HG03460 (cell line): ENCODE results near the gene DYNC2H1.

Experiments used
- ATAC-seq: cut with Tn5 transposase; IDR thresholded peaks from one replicate; pipeline ENCODE4 v1.9.1; 2021; ENCODE audit not compliant: unreplicated experiment

Gene DYNC2H1

DNA sequence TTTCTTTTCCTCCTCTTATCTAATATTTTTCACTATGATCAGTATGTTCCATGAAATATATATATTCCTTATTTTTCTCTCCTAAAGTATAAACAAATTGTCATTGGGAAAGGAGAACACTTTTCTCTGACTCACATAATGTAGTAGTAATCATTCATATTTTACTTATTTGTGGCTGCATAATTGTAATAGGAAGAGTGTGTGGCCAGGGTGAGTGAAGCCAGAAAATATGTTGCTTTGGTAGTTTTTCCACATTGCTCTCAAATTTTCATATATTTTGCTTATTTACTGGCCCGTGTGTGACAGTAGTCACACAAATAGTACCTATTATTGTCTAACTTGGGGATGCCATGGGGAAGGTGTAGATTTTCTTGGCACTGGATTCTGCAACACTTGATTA is 172.1 kb downstream of the DYNC2H1 start:
- no peak for ATAC-seq

DNA sequence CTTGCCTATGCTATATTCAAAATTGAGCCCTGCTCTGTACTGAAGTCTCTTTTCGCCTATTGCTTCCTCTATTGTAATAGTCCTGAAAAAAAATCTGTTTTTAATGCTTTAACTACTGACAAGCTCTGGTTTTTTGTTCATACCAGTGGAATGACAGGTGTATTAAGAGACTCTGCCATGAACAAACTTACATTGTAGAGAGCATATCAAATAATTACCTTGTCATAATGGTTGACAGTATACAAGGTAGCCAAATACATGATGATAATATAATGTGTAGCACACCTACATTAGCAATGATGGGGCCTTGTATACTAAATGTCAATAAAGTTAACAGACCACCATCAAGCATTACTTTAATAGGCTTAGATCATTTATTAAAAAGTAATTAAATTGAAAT is 175.0 kb downstream of the DYNC2H1 start:
- no peak for ATAC-seq

DNA sequence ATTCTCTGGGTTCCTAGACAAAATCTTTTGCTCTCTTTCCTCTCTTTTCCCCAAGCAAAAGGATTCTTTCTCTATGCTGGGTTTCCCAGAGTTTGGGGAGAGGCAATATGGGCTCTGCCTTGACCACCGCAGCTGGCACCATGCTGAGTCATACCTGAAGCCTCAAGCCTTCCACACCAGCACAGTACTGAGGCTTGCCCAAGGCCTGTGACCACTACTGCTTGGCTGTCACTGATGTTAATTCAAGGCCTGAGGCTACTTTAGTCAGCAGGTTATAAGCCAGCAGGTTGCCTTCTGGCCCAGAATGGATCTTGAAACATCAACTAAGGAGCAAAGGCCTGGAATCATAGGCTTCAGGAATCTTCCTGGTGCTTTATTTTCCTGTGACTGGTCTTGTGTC is 185.3 kb downstream of the DYNC2H1 start:
- ATAC-seq = no peak

DNA sequence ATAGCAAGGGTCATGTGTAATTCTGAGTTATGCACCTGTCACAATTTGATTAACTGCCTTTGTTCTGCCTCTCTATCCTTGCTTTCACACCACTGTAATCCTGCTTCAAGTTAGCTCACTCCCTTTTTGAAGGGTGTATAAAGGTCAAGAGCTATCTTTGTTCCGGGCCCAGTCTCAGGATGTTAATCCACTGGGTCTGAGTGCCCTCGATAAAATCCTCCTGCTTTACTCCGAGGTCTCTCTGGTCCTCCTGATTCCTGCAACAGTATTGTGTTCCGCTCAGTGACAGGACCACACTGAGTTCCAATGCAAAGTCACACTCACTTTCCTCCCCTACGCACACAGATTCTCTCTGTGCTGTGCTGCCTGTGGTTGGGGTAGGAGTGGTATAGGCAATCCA is 186.5 kb downstream of the DYNC2H1 start:
- ATAC-seq = no peak

DNA sequence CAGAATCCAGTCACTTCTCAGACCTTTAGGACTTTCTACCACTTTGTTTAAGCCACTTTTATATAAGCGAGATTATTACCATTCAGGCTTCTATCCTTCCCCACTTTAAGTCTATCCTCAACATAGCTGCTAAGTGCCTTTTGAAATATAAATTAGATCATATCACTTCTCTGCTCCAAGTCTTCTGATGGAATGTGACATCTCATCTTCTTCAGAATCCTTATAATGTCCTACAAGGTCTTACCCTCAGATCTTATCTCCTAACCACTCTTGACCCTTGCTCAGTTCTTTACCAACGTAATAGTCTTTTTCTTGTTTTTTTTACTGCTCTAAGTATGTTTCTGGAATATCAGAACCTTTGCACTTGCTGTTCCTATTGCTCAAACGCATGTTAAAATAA is 188.7 kb downstream of the DYNC2H1 start:
- ATAC-seq = no peak

DNA sequence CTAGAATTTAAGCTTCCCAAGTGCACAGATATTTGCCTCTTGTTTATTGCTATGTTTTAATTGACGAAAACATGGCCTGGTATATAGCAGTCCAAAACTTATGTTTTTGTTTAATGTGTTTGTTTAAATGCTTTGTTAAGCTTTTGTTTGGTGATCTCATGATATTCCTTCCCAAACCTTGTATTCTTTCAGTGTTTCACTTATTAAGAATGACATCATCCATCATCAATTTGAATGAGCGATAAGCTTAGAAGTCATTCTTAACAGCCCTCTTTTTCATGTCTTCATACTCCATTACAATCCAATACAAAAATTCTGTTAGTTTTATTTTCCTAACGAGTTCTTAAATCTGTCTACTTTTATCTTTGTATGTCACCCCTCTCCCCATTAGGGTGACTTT is 206.0 kb downstream of the DYNC2H1 start:
- ATAC-seq = no peak

DNA sequence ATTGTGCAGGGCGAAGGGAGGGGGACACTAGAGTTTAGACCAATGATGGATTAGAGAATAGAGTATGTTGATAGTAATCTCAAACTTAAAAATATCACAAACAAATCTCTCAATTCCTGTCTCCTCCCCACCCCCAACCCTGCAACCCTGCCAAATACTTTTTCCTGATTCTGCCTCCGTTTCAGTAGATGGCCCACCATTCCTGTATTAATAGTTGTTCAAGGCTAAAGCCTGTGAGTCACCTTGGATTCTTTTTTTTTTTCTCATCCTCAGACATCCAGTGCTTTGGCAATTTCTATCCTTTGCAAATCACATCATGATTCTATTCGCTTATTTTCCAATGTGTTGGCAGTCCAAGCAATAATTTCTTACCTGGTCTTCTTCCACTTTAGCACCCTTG is 207.9 kb downstream of the DYNC2H1 start:
- no peak for ATAC-seq

DNA sequence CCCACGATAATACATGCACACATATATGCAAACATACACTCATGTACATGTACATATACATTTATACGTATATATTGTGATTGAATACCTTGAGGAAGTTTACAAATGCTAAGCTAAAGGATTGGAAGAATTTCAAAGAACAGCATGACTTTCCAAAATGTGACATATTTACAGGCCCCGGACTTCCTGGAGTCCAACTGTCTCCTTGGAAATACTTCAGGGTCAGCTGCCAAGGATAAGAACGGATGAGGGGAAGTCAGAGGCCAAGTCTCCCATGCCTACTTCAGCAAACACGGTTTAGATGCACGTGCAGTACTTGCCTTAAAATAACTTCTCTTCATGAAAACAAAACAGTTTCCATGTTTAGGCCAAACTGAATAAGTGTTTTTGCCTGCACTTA is 213.6 kb downstream of the DYNC2H1 start:
- ATAC-seq = no peak

DNA sequence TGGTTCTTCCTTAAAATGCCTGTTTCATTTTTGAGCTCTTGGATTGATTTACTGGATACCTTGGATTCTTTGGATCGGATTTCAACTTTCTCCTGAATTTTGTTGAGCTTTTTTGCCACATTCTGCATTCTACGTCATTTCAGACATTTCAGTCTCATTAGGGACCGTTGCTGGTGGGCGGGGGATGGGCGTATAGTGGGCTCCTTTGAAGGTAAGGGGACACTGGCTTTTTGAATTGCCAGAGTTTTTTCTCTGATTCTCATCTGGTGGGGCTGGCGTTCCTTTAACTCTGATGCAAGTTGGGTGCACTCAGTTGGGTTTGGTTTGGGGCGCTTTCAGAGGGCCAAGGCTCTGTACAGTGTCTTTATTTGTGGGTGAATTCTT is 216.5 kb downstream of the DYNC2H1 start:
- peak; percentile 11 for ATAC-seq

DNA sequence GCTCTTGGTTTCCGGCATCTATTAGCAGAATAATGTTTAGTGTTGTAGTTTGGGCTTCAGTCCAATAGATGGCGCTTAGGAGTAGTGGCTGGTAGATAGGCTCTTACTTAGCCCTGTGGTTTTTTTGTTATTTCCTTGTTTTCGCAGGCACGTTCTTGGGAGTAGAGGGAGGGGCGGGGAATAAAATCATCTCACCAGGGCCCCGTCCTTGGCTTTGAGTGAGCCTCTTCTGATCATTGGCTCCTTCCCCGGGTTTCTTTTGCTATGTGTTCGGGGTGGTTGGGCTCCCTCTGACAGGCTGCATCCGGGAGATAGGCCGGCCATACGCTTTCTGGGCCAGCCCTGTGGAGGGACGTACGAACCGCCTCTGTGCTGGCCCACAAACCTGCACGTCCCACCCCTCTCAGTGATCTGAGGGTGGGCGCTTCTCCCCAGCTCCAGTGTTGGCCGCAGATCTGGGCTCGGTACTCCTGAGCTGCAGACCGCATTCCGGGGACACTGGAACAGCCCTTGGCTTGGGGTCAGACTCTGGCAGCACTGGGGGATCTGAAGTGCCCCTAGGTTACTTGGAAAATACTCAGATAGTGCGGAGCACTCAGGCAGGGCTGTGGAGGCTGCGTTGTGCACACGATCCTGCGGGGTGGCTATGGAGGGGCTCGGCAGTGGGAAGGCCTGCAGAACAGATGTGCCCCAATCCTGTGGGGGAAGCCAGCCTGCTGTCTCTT is 217.0 kb downstream of the DYNC2H1 start:
- peak; percentile 96 for ATAC-seq

DNA sequence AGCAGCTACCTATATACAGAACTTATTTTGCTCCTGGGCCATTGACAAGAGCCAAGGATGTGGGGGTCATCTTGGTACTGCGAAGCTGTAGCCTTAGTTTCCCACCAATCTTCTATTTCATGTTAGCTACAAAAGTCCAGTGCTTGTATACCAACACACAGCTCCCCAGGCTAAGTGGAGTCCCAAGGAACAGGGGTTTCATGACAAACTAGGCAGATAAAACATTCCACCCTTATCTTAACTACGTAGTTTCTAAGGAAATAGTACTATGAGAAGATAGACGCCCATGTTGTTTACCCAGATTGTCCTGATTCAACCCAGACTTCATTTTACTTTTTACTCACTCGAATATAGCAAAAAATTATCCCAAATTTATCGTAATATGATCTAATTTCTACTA is 218.5 kb downstream of the DYNC2H1 start:
- no peak for ATAC-seq

DNA sequence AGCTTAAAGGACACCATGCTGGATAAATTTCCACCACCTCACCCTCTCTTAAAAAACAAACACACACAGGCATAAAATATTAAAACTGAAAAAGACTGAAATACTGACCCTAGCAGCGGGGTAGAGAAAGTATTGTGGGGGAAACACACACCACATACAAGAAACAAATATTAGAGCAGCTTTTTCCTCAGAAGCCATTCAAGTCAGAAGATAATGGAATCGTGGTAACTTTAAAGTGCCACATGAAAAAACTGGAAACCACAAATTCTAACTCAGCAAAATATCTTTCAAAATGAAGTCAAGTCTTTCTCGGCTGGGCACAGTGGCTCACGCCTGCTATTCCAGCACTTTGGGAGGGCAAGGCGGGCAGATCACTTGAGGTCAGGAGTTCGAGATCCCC is 223.2 kb downstream of the DYNC2H1 start:
- ATAC-seq = no peak

DNA sequence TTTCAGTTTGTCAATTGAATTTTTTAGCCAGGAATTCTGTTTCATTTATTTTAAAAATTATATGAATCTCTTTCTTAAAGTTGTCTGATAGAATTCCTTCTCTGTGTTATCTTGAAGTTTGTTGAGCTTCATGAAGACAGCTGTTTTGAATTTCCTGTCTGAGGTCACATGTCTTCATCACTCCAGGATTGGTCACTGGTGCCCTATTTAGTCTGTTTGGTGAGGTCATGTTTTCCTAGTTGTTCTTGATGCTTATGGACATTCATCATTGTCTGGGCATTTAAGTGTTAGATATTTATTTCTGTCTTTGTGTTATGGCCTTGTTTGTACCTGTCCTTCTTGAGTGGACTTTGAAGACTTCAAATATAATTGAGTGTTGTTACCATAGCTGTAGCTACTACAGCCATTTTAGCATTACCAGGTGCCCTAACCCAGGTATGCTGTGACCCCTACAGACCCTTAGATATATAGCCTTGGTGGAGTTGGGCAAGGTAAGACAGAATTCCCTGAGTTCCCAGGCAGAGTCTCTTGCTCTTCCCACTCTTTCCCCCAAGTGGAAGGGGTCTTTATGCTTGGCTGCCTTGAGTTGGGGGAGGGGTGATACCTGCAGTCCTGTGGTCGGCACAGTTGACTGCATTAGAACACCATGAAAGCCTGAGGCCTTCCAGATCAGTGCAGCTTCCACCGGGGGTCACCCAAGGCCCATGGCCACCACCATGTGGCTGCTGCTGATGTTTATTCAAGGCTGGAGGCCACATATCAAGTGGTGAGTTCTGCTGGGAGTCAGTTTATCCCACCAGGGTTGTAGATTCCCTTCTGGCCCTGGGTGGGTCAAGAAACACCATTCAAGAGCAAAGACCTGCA is 229.6 kb downstream of the DYNC2H1 start:
- ATAC-seq = no peak

DNA sequence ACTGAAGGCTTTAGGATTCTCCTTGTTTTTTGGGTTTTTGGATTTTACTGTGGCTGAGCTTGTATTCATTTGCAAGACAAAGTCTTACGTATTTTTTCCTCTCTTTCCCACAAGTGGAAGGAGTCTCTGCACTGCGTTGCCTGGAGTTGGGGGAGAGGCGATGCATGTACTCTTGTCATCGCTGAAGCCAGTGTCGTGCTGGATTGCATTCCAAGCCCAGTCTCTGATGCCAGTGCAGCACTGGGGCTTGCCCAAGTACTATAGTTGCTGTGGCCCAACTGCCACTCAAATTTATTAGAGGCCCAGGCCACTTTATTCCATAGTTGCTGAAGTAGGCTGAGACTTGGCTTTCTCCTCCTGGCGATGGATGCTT is 230.2 kb downstream of the DYNC2H1 start:
- ATAC-seq = no peak

DNA sequence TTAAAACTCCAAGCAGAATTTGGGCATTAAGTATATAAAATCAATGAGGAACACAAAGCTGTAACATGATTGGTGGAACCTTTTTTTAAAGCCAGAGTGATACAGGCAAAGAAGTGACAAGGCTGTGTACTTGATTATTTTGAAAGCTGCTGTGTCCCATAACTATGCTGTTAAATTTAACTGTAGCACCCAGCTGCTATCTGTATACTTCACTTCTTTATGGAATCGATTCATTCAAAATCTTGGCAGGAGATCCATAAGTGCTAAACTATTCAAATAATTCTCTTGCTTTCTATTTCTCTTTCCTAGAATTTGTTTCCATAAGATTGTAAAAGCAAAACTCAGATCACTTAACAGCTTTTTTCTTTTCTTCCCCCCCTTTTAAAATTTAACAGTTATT is 231.7 kb downstream of the DYNC2H1 start:
- ATAC-seq = no peak

DNA sequence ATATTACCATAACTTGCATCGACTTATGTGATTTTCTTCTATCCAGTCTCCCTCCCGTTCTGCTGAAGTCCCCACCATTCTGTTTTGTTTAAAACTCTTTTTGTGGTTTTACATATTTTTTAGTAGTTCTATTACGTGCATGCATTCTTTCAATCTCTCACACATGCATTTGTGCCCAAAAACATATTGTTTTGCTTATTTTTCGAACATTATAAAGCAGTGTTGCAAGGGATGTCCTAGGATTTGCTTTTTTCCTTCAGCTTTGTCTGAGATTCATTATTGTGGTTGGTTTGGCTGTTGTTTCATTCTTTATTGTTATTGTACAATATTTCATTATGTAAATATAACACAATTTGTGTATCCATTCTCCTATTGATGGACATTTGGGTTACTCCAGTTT is 235.7 kb downstream of the DYNC2H1 start:
- no peak for ATAC-seq

DNA sequence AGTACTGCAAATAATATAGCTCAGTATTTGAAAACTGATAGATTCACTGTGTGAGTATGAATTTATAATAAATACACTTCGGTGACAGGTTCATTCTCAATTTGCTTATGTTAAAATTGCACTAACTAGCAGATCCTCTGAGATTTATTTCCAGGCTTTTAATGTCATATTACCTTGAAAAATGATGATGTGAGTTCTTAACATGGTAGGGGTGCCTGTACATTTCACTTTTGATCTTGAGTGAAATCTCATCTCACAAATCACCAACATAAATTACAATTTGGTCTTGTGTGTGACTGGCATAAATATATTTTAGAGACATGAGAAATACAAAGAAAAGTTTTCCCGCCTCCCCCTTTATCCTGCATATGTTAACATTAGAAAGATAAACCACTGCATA is 240.4 kb downstream of the DYNC2H1 start:
- ATAC-seq = no peak

DNA sequence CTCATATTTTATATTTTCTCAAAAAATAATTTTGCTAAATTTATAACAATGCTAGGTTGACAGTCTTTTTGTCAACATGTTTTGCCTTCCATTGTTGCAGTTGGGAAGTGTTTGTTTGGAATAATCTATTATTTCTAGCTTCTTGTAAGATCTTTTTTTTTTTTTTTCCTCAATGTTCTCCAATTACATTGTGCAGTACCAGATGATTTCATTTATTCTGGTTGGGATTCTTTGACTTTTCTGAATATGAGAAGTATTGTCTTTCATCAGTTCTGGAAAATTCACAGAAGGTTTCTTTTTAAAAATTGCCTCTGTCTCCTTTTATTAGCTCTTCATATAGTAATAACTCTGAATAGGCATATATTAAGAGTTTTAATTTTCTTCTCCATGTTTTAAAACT is 245.4 kb downstream of the DYNC2H1 start:
- no peak for ATAC-seq

DNA sequence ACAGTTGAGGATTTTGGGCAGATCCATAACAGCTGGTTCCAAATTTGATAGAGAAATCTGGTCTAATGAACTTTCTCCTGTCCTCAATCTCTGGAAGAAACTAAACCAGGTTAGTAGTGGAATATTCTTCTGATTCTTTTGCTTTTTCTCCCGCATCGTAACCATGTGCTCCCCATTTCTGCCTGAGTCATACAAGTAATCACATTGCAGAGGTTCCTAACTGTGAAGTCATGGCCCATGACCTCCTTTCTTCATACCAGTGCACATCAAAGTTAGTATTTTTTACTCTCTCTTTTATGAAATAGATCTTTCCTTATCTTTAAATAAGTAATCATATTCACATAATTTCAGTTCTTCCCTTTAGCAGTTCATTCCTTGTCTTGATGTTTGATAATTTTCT is 249.0 kb downstream of the DYNC2H1 start:
- ATAC-seq = no peak

DNA sequence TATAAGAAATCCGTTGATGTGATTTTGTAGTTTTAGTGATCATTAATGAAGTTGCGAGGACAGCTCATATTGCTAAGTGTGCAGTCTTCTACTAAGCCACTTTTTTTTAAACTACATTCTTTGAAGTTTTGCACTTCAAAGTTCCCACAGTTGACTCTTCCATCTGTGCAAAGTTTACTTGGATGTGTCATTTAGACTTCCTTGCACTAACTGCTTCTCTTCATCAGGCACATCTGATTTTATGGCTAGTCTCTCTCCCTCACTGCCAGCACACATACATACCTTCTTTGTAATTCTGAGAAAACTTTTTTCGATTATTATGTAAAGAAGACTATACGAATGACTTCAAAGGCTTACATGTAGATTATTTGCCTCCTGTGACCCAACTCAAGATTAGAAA is 250.0 kb downstream of the DYNC2H1 start:
- ATAC-seq = no peak

DNA sequence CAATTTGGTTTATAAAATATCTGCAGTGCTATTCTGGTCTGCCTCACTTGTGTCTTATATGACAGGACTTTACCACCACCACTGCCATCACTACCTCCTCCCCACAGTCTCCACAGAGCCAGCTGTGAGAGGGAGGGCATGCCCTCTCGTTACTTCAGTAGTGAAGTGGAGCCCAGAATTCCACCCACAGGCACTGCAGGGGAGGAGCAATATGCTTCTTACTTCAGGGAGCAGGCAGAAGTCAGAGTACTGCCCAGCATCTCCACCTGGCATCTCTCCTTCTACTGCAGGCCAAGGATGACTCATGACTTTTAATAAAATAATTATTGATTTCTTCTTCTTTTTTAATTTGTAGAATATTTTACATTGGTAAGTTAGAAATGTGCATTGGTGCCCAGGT is 255.5 kb downstream of the DYNC2H1 start:
- no peak for ATAC-seq

DNA sequence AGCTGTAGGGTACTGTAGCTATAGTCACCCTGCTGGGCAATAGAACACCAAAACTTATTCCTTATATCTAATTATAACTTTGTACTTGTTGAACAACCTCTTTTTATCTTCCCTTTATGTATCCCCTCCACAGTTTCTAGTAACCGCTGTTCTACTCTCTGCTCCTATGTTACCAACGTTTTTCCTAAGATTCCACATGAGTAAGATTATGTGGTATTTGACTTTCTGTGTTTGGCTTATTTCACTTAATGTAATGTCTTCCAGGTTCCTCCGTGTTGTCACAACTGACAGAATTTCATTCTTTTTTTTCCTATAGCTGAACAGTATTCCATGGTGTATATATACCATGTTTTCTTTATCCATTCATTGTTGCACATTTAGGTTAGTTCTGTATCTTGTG is 258.4 kb downstream of the DYNC2H1 start:
- no peak for ATAC-seq

DNA sequence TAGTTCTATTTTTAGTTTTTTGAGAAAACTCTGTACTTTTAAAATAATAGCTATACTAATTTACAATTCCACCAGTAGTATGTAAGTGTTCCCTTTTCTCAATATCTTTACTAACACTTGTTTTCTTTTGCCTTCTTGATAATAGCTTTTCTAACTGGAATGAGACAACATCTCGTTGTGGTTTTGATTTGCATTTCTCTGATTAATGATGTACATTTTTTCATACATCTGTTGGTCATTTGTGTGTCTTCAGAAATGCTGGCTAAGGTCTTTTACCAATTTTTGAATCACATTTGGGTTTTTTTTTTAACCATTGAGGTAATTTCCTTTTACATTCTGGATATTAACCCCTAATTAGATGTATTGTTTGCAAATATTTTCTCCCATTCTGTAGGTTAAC is 258.9 kb downstream of the DYNC2H1 start:
- ATAC-seq = no peak
